DOHH2 (cell line): Measurements from ENCODE around the gene ZNF207.

Source experiments
- CTCF ChIP-seq: fragments of 200-600 bp; sonication (generic); IDR thresholded peaks from one replicate; pipeline ENCODE4 v1.5.1; 2014; ENCODE audit warnings: antibody characterized with exemption, mild to moderate bottlenecking, low read depth, low read length; ENCODE audit not compliant: poor library complexity, severe bottlenecking
- EZH2phosphoT487 ChIP-seq: fragments of 200-600 bp; sonication (generic); IDR thresholded peaks from 2 replicates; pipeline ENCODE4 v1.6.1; 2017; ENCODE audit warnings: borderline replicate concordance, mild to moderate bottlenecking, antibody characterized with exemption, low read length, moderate library complexity, mixed read lengths

GRCh38 chr17:32393904-32394303 lies 43.9 kb downstream of the ZNF207 start:
- no peak for TF ChIP-seq CTCF
- no peak for TF ChIP-seq EZH2phosphoT487
